OCI-LY1 (cell line): Measurements from ENCODE around the gene UFC1.

Source experiments
- CTCF ChIP-seq: fragments of 200-600 bp; sonication (generic), shearing (Covaris generic); IDR thresholded peaks from 2 replicates; pipeline ENCODE4 v1.5.1; 2017; ENCODE audit warnings: mild to moderate bottlenecking, antibody characterized with exemption, low read length, moderate library complexity, mixed read lengths
- EZH2 ChIP-seq: fragments of 200-600 bp; sonication (generic), shearing (Covaris generic); IDR thresholded peaks from 2 replicates; pipeline ENCODE4 v1.8.0; 2017; ENCODE audit warnings: borderline replicate concordance, mixed run types, mild to moderate bottlenecking, antibody characterized with exemption, low read length, moderate library complexity, mixed read lengths

- no peak for TF ChIP-seq CTCF
- TF ChIP-seq EZH2, result no peak
Observed at GRCh38 chr1:161188381-161188780, 34.6 kb downstream of the UFC1 start.
